Type B pancreatic cell (in vitro differentiated cells): ENCODE data around the gene XXYLT1. TPM values are rescaled to one million over a fixed set of nuclear protein-coding genes. Genes with fewer than 3 reads are reported as not detected.

Experiments
- DNase-seq: peaks from one replicate; pipeline ENCODE4 v3.0.0; 2021; ENCODE audit warnings: mixed read lengths; ENCODE audit not compliant: unreplicated experiment; ENCODE audit errors: extremely low spot score
- H3K27ac Mint-ChIP-seq: 2 replicates; pipeline ENCODE4 v1.8.0; 2021; ENCODE audit warnings: mild to moderate bottlenecking, mixed read lengths
- H3K27me3 Mint-ChIP-seq: 2 replicates; pipeline ENCODE4 v1.8.0; 2021; ENCODE audit warnings: mixed read lengths
- H3K36me3 Mint-ChIP-seq: 2 replicates; pipeline ENCODE4 v1.8.0; 2021; ENCODE audit warnings: mixed read lengths
- H3K4me1 Mint-ChIP-seq: one replicate; pipeline ENCODE4 v1.8.0; 2021; ENCODE audit warnings: mixed read lengths; ENCODE audit not compliant: unreplicated experiment
- H3K4me3 Mint-ChIP-seq: 2 replicates; pipeline ENCODE4 v1.8.0; 2021; ENCODE audit warnings: mild to moderate bottlenecking, mixed read lengths
- H3K9me3 Mint-ChIP-seq: 2 replicates; pipeline ENCODE4 v1.8.0; 2021; ENCODE audit warnings: mixed read lengths
- CTCF ChIP-seq: fragments of 200-600 bp; sonication (generic); conservative IDR thresholded peaks from 2 replicates; pipeline ENCODE4 v1.5.0; 2021; ENCODE audit warnings: antibody characterized with exemption, mild to moderate bottlenecking
- total RNA-seq: library from RNA; stranded (reverse); gene quantifications from 2 replicates; pipeline ENCODE4 v1.2.1, GENCODE V29; 2021; ENCODE audit warnings: low replicate concordance

XXYLT1 gene
- total RNA-seq, 1 donor from 2014 or later = 27.0 TPM

- no peak for TF ChIP-seq CTCF
- Mint-ChIP-seq H3K9me3 (peaks cover 3% of the 10 kb centered on the region), H3K4me3 (no peak overlapping the region), H3K36me3 (peaks cover 22% of the 10 kb centered on the region), H3K4me1 (peaks cover 41% of the 10 kb centered on the region), H3K27me3 (no peaks in the 10 kb centered on the region), H3K27ac (no peak overlapping the region)
- DNase-seq = peak; percentile 40
These were observed 30.7 kb downstream of the XXYLT1 start for GRCh38 chr3:195240171-195240701.

- Mint-ChIP-seq H3K9me3 (peaks cover 3% of the 10 kb centered on the region), H3K4me1 (peaks cover 46% of the 10 kb centered on the region), H3K36me3 (peaks cover 28% of the 10 kb centered on the region), H3K27me3 (no peaks in the 10 kb centered on the region), H3K27ac (no peak overlapping the region), H3K4me3 (no peak overlapping the region)
- DNase-seq = peak; percentile 51
- no peak for TF ChIP-seq CTCF
These were observed 31.8 kb downstream of the XXYLT1 start for GRCh38 chr3:195239121-195239520.

GRCh38 chr3:195238586-195239118 lies 32.3 kb downstream of the XXYLT1 start:
- peaks cover 42% of the 10 kb centered on the region for H3K4me1 Mint-ChIP-seq
- H3K27ac Mint-ChIP-seq = no peak overlapping the region
- no peak overlapping the region for H3K4me3 Mint-ChIP-seq
- no peaks in the 10 kb centered on the region for H3K27me3 Mint-ChIP-seq
- no peak for TF ChIP-seq CTCF
- H3K9me3 Mint-ChIP-seq = peaks cover 3% of the 10 kb centered on the region
- DNase-seq = peak; percentile 55
- H3K36me3 Mint-ChIP-seq = peaks cover 24% of the 10 kb centered on the region

GRCh38 chr3:195238081-195238571 lies 32.8 kb downstream of the XXYLT1 start:
- no peaks in the 10 kb centered on the region for H3K27me3 Mint-ChIP-seq
- peaks cover 28% of the 10 kb centered on the region for H3K36me3 Mint-ChIP-seq
- no peak for TF ChIP-seq CTCF
- H3K4me3 Mint-ChIP-seq = no peak overlapping the region
- H3K4me1 Mint-ChIP-seq = peaks cover 38% of the 10 kb centered on the region
- H3K9me3 Mint-ChIP-seq = peaks cover 3% of the 10 kb centered on the region
- H3K27ac Mint-ChIP-seq = no peak overlapping the region
- peak; percentile 44 for DNase-seq

GRCh38 chr3:195236801-195237570 lies 34.0 kb downstream of the XXYLT1 start:
- Mint-ChIP-seq H3K27ac (no peak overlapping the region), H3K36me3 (peaks cover 27% of the 10 kb centered on the region), H3K27me3 (no peaks in the 10 kb centered on the region), H3K4me1 (peaks cover 33% of the 10 kb centered on the region), H3K4me3 (no peak overlapping the region), H3K9me3 (peaks cover 3% of the 10 kb centered on the region)
- DNase-seq = peak; percentile 37
- TF ChIP-seq CTCF = no peak
